CD14-positive monocyte (primary cell): Measurements from ENCODE around the gene H6PD. TPM values are rescaled to one million over a fixed set of nuclear protein-coding genes. Genes with fewer than 3 reads are reported as not detected.

Experiments
- DNase-seq, 3 donors: peaks; one replicate each; pipeline ENCODE4 v3.0.0-alpha.2; 2011 to 2022
- H2AFZ ChIP-seq: 2 replicates; pipeline ENCODE4 v1.6.0; 2012; ENCODE audit warnings: mild to moderate bottlenecking, low read depth, low read length, inconsistent platforms; ENCODE audit not compliant: insufficient read depth, poor library complexity, severe bottlenecking
- H3K27ac ChIP-seq, 2 donors: 1 replicate in 1 of 2; 2 replicates in 1 of 2; pipeline ENCODE4 v1.5.1; 2012 to 2013; ENCODE audit warnings: low read length in 2 of 2, control low read depth in 1 of 2, inconsistent platforms in 1 of 2, low read depth in 1 of 2, mild to moderate bottlenecking in 1 of 2
- H3K27me3 ChIP-seq, 2 donors: one replicate each; pipeline versions ENCODE4 v1.6.0 to v1.6.1; 2011 to 2013; ENCODE audit warnings: low read length in 2 of 2; ENCODE audit not compliant: control insufficient read depth in 2 of 2, insufficient read depth in 2 of 2
- H3K36me3 ChIP-seq, 2 donors: replicated peaks in 1 of 2; 1 replicate in 1 of 2; 2 replicates in 1 of 2; pipeline versions ENCODE4 v1.5.1 to v1.6.1; 2012 to 2013; ENCODE audit warnings: low read length in 2 of 2, control low read depth in 1 of 2, inconsistent platforms in 1 of 2, mild to moderate bottlenecking in 1 of 2; ENCODE audit not compliant: insufficient read depth in 2 of 2, control insufficient read depth in 1 of 2
- H3K4me1 ChIP-seq, 2 donors: 1 replicate in 1 of 2; 2 replicates in 1 of 2; pipeline versions ENCODE4 v1.5.1 to v1.6.1; 2012 to 2013; ENCODE audit warnings: low read length in 2 of 2, control low read depth in 1 of 2, inconsistent platforms in 1 of 2, mild to moderate bottlenecking in 1 of 2, moderate library complexity in 1 of 2; ENCODE audit not compliant: insufficient read depth in 2 of 2, control insufficient read depth in 1 of 2
- H3K4me2 ChIP-seq: replicated peaks from 2 replicates; pipeline ENCODE3; 2012; ENCODE audit warnings: low read length, moderate library complexity, mild to moderate bottlenecking; ENCODE audit not compliant: poor library complexity, severe bottlenecking; ENCODE audit errors: extremely low read depth
- H3K4me3 ChIP-seq, 3 experiments: fragments of 200-600 bp in 1 of 3; sonication (generic) in 1 of 3; replicated peaks in 1 of 3; 1 replicate in 2 of 3; 2 replicates in 1 of 3; pipeline ENCODE4 v1.5.1; 2011 to 2013; ENCODE audit warnings: low read length in 3 of 3, mild to moderate bottlenecking in 3 of 3, control low read depth in 2 of 3, low read depth in 2 of 3, inconsistent platforms in 1 of 3, moderate library complexity in 1 of 3
- H3K79me2 ChIP-seq: 2 replicates; pipeline ENCODE4 v1.6.0; 2012; ENCODE audit warnings: mild to moderate bottlenecking, control low read depth, inconsistent platforms, low read length, moderate library complexity; ENCODE audit not compliant: insufficient read depth
- H3K9ac ChIP-seq: 2 replicates; pipeline ENCODE4 v1.6.0; 2017; ENCODE audit warnings: low read length, mild to moderate bottlenecking; ENCODE audit not compliant: insufficient read depth, poor library complexity, severe bottlenecking
- H3K9me3 ChIP-seq, 2 donors: replicated peaks in 1 of 2; 1 replicate in 1 of 2; 2 replicates in 1 of 2; pipeline versions ENCODE4 v1.5.1 to v1.6.1; 2012 to 2013; ENCODE audit warnings: low read length in 2 of 2, control low read depth in 1 of 2; ENCODE audit not compliant: control insufficient read depth in 1 of 2, insufficient read depth in 1 of 2
- H4K20me1 ChIP-seq: 2 replicates; pipeline ENCODE4 v1.6.0; 2012; ENCODE audit warnings: mild to moderate bottlenecking, low read length, control low read depth, moderate library complexity; ENCODE audit not compliant: insufficient read depth
- H3K27ac Mint-ChIP-seq, 7 donors: one replicate each; pipeline ENCODE4 v1.8.0; 2020; ENCODE audit warnings: mild to moderate bottlenecking in 7 of 7, mixed read lengths in 7 of 7, moderate library complexity in 6 of 7, inconsistent platforms in 2 of 7
- H3K27me3 Mint-ChIP-seq, 3 donors: one replicate each; pipeline ENCODE4 v1.8.0; 2021 to 2022; ENCODE audit warnings: low read depth in 3 of 3, mild to moderate bottlenecking in 3 of 3, mixed read lengths in 3 of 3, moderate library complexity in 3 of 3, inconsistent platforms in 1 of 3
- H3K36me3 Mint-ChIP-seq, 2 donors: one replicate each; pipeline ENCODE4 v1.8.0; 2020; ENCODE audit warnings: mixed read lengths in 2 of 2, inconsistent platforms in 1 of 2, mild to moderate bottlenecking in 1 of 2
- H3K4me1 Mint-ChIP-seq: one replicate; pipeline ENCODE4 v1.8.0; 2020; ENCODE audit warnings: mild to moderate bottlenecking, mixed read lengths
- H3K4me3 Mint-ChIP-seq, 2 donors: one replicate each; pipeline ENCODE4 v1.8.0; 2020; ENCODE audit warnings: mild to moderate bottlenecking in 2 of 2, mixed read lengths in 2 of 2, moderate library complexity in 1 of 2
- H3K9me3 Mint-ChIP-seq, 7 donors: one replicate each; pipeline ENCODE4 v1.8.0; 2020 to 2022; ENCODE audit warnings: mixed read lengths in 7 of 7, mild to moderate bottlenecking in 6 of 7, moderate library complexity in 6 of 7, inconsistent platforms in 2 of 7
- CTCF ChIP-seq: fragments of 200-600 bp; IDR thresholded peaks from one replicate; pipeline ENCODE4 v1.8.0; 2022; ENCODE audit warnings: antibody characterized with exemption, mild to moderate bottlenecking
- WGBS: methylation state at CpG from one replicate; pipeline ENCODE4 v1.1.5; 2013; ENCODE audit warnings: missing lambda C conversion rate; ENCODE audit not compliant: insufficient coverage; 5-methylcytosine and 5-hydroxymethylcytosine counted together
- intact Hi-C, 2 donors: fragments of 100-400 bp; cut with micrococcal nuclease; formaldehyde crosslinking; loops; one replicate each; pipeline versions ENCODE4 v1.15.0 to v1.15.1; 2023
- polyA plus RNA-seq, 3 donors: library from polyadenylated mRNA; depleted of rRNA in 1 of 3; unstranded in 2 of 3; stranded (reverse) in 1 of 3; fragments of 300-500 nt in 2 of 3; fragments of >200 nt in 1 of 3; fragmentation: Illumina TruSeq in 2 of 3; gene quantifications; 1 replicate in 2 of 3; 2 replicates in 1 of 3; pipeline ENCODE4 v1.2.3, GENCODE V29; 2012 to 2021

H6PD gene
- polyA plus RNA-seq, 3 donors = 8.6 to 15.9 (median 11.4) TPM

- no peaks in the 10 kb centered on the region for H4K20me1 ChIP-seq
- Mint-ChIP-seq H3K36me3 (no peaks in the 10 kb centered on the region), H3K9me3 (peaks cover 4 to 19% (median 13%) of the 10 kb centered on the region in 7 donors), H3K4me3 (peak within 1 kb of the TSS; percentile 64 to 73), H3K27me3 (peaks cover 19 to 32% (median 27%) of the 10 kb centered on the region in 3 donors), H3K4me1 (peaks cover 20% of the 10 kb centered on the region), H3K27ac (peak within 1 kb of the TSS in 2 of 7 donors; percentile 36 to 38)
- H3K27me3 ChIP-seq = peaks cover 16 to 47% of the 10 kb centered on the region in 2 donors
- peak; percentile 52 to 62 (median 62) for DNase-seq
- H3K79me2 ChIP-seq = no peaks in the 10 kb centered on the region
- H3K36me3 ChIP-seq = no peaks in the 10 kb centered on the region
- H2AFZ ChIP-seq = peak within 1 kb of the TSS; percentile 76
- H3K4me1 ChIP-seq = peaks cover 22 to 32% of the 10 kb centered on the region in 2 donors
- no peak within 1 kb of the TSS for H3K27ac ChIP-seq
- peak within 1 kb of the TSS; percentile 45 to 75 (median 46) for H3K4me3 ChIP-seq
- TF ChIP-seq CTCF = no peak
- intact Hi-C loops = loop anchor here in 1 of 2 donors (5.0 kb wide), 1 partner anchor 60 kb away; the partner anchor contains the start of gene H6PD
- peak within 1 kb of the TSS; percentile 69 for H3K9ac ChIP-seq
- WGBS = 4% methylated on average over 86 of the region's 119 CpGs
- H3K4me2 ChIP-seq = peak within 1 kb of the TSS; percentile 89
- H3K9me3 ChIP-seq = peaks cover 8 to 13% of the 10 kb centered on the region in 2 donors
Measured at GRCh38 chr1:9292361-9293240, 58.0 kb downstream of the H6PD start, which contains the start of gene SPSB1. SPSB1 (plus strand) TSS chr1:9292894; CDS start chr1:9355892, 62,998 bp downstream.

DNA sequence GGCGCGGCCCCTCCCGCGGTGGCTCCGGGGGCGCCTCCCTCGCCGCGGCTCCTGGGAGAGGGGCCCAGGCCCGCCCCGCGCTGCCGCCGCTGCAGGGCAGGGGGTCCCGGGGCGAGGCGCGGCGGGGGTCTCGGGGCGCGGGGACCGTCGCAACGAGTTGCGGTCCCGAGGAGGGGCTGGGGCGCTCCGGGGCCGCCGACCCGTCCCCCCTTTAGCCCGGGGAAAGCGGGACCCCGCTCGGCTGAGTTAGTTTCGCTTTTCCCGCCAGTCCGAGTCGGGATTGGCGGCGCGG lies 58.6 kb downstream of the H6PD start:
- Histone ChIP-seq H3K4me3 (peak overlapping the region; percentile 45 to 75 (median 46)), H3K9ac (peak overlapping the region; percentile 69), H3K4me1 (peaks cover 22 to 32% of the 10 kb centered on the region in 2 donors), H3K79me2 (no peaks in the 10 kb centered on the region), H3K36me3 (no peaks in the 10 kb centered on the region), H4K20me1 (no peaks in the 10 kb centered on the region), H3K27me3 (peaks cover 16 to 47% of the 10 kb centered on the region in 2 donors), H2AFZ (peak overlapping the region; percentile 76), H3K9me3 (peaks cover 4 to 7% of the 10 kb centered on the region in 2 donors), H3K27ac (no peak overlapping the region), H3K4me2 (peak overlapping the region; percentile 89)
- DNase-seq = no peak
- Mint-ChIP-seq H3K4me1 (peaks cover 20% of the 10 kb centered on the region), H3K27me3 (peaks cover 19 to 31% (median 27%) of the 10 kb centered on the region in 3 donors), H3K4me3 (no peak overlapping the region), H3K27ac (no peak overlapping the region), H3K9me3 (peaks cover 3 to 14% (median 7%) of the 10 kb centered on the region in 7 donors), H3K36me3 (no peaks in the 10 kb centered on the region)
- intact Hi-C loops = loop anchor here in 1 of 2 donors (5.0 kb wide), 1 partner anchor 61 kb away; the partner anchor contains the start of gene H6PD
- no peak for TF ChIP-seq CTCF
- WGBS = under 1% methylated on average over 41 of the region's 43 CpGs
